ENCODE results near the gene HS6ST3.

DNA sequence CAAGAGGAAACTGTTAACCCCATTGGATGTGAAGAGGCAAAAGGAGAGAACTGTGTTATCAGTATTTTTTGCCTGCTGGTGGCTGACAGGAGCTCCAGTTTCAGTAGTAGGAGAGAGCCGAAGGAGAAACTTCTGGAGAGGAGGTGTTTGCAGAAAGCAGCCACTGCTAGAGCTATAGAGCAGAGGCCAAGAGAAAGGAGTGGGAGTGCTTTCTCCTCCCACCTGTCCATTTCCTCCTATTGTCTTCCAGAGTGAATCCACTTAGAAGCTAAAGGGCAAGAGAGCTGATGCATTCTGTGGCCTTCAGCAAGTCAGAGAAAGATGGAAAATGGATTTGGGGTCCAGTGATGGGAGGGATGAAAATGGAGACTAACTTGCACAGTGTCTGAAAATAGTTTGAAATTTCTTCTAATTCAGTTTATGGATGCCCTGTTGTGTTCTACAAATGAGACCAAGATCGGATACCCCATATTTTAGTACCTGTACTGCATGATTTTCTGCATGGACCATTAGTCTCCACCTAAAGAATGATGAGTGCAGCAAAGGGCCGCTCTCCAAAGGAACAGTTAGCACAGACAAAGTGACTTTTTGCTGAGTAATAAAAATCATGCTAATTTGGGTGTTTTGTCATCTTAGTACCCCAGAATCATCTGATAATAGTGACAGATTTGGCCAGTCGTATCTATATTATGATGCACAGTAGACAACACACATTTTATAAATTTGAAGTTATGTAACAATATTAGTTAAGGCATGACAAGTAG is 10.7 kb downstream of the HS6ST3 start:
- TF ChIP-seq, protein P1, sequence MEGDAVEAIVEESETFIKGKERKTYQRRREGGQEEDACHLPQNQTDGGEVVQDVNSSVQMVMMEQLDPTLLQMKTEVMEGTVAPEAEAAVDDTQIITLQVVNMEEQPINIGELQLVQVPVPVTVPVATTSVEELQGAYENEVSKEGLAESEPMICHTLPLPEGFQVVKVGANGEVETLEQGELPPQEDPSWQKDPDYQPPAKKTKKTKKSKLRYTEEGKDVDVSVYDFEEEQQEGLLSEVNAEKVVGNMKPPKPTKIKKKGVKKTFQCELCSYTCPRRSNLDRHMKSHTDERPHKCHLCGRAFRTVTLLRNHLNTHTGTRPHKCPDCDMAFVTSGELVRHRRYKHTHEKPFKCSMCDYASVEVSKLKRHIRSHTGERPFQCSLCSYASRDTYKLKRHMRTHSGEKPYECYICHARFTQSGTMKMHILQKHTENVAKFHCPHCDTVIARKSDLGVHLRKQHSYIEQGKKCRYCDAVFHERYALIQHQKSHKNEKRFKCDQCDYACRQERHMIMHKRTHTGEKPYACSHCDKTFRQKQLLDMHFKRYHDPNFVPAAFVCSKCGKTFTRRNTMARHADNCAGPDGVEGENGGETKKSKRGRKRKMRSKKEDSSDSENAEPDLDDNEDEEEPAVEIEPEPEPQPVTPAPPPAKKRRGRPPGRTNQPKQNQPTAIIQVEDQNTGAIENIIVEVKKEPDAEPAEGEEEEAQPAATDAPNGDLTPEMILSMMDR (IDR thresholded peaks at IDR 0.05; ENCODE audit: low read depth, low read length) = no peak
- no peak for TF ChIP-seq EZH2phosphoT487 (IDR thresholded peaks at IDR 0.05; ENCODE audit: low read depth)

Measured in OCI-LY3 (cell line).